GM12801 (cell line): ENCODE measurements around the gene PPFIA1.

Experiments used
- CTCF ChIP-seq: IDR thresholded peaks from one replicate; pipeline ENCODE4 v1.5.1; 2011; ENCODE audit warnings: control low read depth; ENCODE audit not compliant: insufficient read length; ENCODE audit errors: extremely low read depth

The PPFIA1 gene

GRCh38 chr11:70299636-70300035 is 29.1 kb downstream of the PPFIA1 start:
- no peak for TF ChIP-seq CTCF

GRCh38 chr11:70301191-70301590 is 30.7 kb downstream of the PPFIA1 start:
- no peak for TF ChIP-seq CTCF

GRCh38 chr11:70301721-70302418 is 31.4 kb downstream of the PPFIA1 start:
- no peak for TF ChIP-seq CTCF

GRCh38 chr11:70302419-70302752 is 31.9 kb downstream of the PPFIA1 start:
- TF ChIP-seq CTCF, result no peak

GRCh38 chr11:70303070-70303469 is 32.6 kb downstream of the PPFIA1 start:
- no peak for TF ChIP-seq CTCF

GRCh38 chr11:70304208-70304603 is 33.7 kb downstream of the PPFIA1 start:
- no peak for TF ChIP-seq CTCF

GRCh38 chr11:70305501-70305900 is 35.0 kb downstream of the PPFIA1 start:
- TF ChIP-seq CTCF, result no peak
